K562 (cell line): ENCODE data around the gene CAV1. TPM values are rescaled to one million over a fixed set of nuclear protein-coding genes. Genes with fewer than 3 reads are reported as not detected.

Source experiments
- ATAC-seq: fragments of 200-7000 bp; cut with Tn5 transposase; 3 replicates; pipeline ENCODE4 v1.9.1; 2020; ENCODE audit warnings: moderate library complexity
- BruUV-seq: library from RNA; stranded (reverse); fragments of 400-500 nt; replicated peaks from 2 replicates; lab custom pipeline; 2021; lab: Mats Ljungman, UMichigan
- CTCF ChIA-PET: fragments of 300-600 bp; formaldehyde crosslinking; extraction: SDS; loops from one replicate; lab custom pipeline; 2021; ENCODE audit warnings: low intra/inter-chr PET ratio; lab: Yijun Ruan, JAX
- POLR2A ChIA-PET: fragments of 300-600, 350-650 bp; sonication (Branson Sonifier 250); formaldehyde crosslinking; extraction: SDS; loops from one replicate; lab custom pipeline; 2021; ENCODE audit warnings: antibody characterized with exemption, inconsistent platforms; lab: Yijun Ruan, JAX
- DNase-seq, 4 experiments: peaks; one replicate each; pipeline versions ENCODE4 v3.0.0 to v3.0.0-alpha.2; 2011 to 2018; ENCODE audit warnings: low spot score in 3 of 4, mixed read lengths in 3 of 4; ENCODE audit errors: extremely low read depth in 1 of 4
- FAIRE-seq: peaks from 2 replicates; lab custom pipeline; 2011; peaks lifted over from hg19 to GRCh38; lab: Jason Lieb, UNC
- H2AFZ ChIP-seq: 2 replicates; pipeline ENCODE4 v1.6.0; 2011; ENCODE audit warnings: low read depth, low read length, control low read depth, inconsistent platforms
- H3K27ac ChIP-seq: fragments of 200-600 bp; 3 replicates; pipeline ENCODE4 v1.8.0; 2011; ENCODE audit warnings: low read depth, mild to moderate bottlenecking, control low read depth, inconsistent platforms, low read length, moderate library complexity, mixed read lengths; ENCODE audit errors: extremely low read depth
- H3K27me3 ChIP-seq, 2 experiments: fragments of 300-600 bp in 1 of 2; 2 replicates in 1 of 2; 3 replicates in 1 of 2; pipeline versions ENCODE4 v1.6.0 to v1.8.0; 2011; ENCODE audit warnings: inconsistent platforms in 2 of 2, low read length in 2 of 2, mild to moderate bottlenecking in 1 of 2, mixed read lengths in 1 of 2, moderate library complexity in 1 of 2; ENCODE audit not compliant: control insufficient read depth in 2 of 2, insufficient read depth in 2 of 2
- H3K36me3 ChIP-seq: fragments of 300-600 bp; 3 replicates; pipeline ENCODE4 v1.8.0; 2011; ENCODE audit warnings: mild to moderate bottlenecking, low read length, inconsistent platforms; ENCODE audit not compliant: control insufficient read depth, insufficient read depth
- H3K4me1 ChIP-seq, 2 experiments: fragments of 200-600 bp in 1 of 2; replicated peaks in 1 of 2; 2 replicates in 1 of 2; 3 replicates in 1 of 2; pipeline versions ENCODE4 v1.5.1 to v1.8.0; 2011; ENCODE audit warnings: inconsistent platforms in 2 of 2, low read length in 2 of 2, mild to moderate bottlenecking in 1 of 2, mixed read lengths in 1 of 2, moderate library complexity in 1 of 2; ENCODE audit not compliant: control insufficient read depth in 2 of 2, insufficient read depth in 2 of 2
- H3K4me2 ChIP-seq: 2 replicates; pipeline ENCODE4 v1.6.1; 2011; ENCODE audit warnings: low read length, control low read depth, inconsistent platforms, mixed read lengths; ENCODE audit not compliant: insufficient read depth
- H3K4me3 ChIP-seq: fragments of 200-600 bp; sonication (generic), shearing (Covaris generic); 2 replicates; pipeline ENCODE4 v1.5.1; 2016; ENCODE audit warnings: control low read depth, inconsistent platforms
- H3K79me2 ChIP-seq: fragments of 200-600 bp; 3 replicates; pipeline ENCODE4 v1.8.0; 2011; ENCODE audit warnings: low read length, inconsistent platforms; ENCODE audit not compliant: control insufficient read depth, insufficient read depth
- H3K9ac ChIP-seq, 2 experiments: 2 replicates each; pipeline versions ENCODE4 v1.6.0 to v1.6.1; 2011; ENCODE audit warnings: low read depth in 2 of 2, low read length in 2 of 2, control low read depth in 1 of 2, inconsistent platforms in 1 of 2, mild to moderate bottlenecking in 1 of 2, mixed read lengths in 1 of 2; ENCODE audit not compliant: insufficient read depth in 1 of 2
- H3K9me1 ChIP-seq: one replicate; pipeline ENCODE4 v1.6.0; 2011; ENCODE audit warnings: inconsistent platforms, mild to moderate bottlenecking, low read length, moderate library complexity; ENCODE audit not compliant: control insufficient read depth, insufficient read depth
- H3K9me3 ChIP-seq: replicated peaks from 2 replicates; pipeline ENCODE4 v1.5.1; 2011; ENCODE audit warnings: low read depth, low read length, inconsistent platforms; ENCODE audit not compliant: control insufficient read depth, insufficient read depth
- H4K20me1 ChIP-seq: replicated peaks from 2 replicates; pipeline ENCODE4 v1.6.1; 2011; ENCODE audit warnings: low read length, inconsistent platforms, mixed read lengths; ENCODE audit not compliant: control insufficient read depth, insufficient read depth
- CBX3 ChIP-seq, 2 experiments: IDR thresholded peaks; 1 replicate in 1 of 2; 2 replicates in 1 of 2; pipeline ENCODE4 v1.6.1; 2012; ENCODE audit warnings: inconsistent platforms in 2 of 2, low read length in 2 of 2, borderline replicate concordance in 1 of 2, control low read depth in 1 of 2
- E4F1 ChIP-seq: fragments of 250-450 bp; sonication (Bioruptor Pico); IDR thresholded peaks from 2 replicates; pipeline ENCODE4 v1.5.0; 2021; ENCODE audit warnings: mild to moderate bottlenecking, borderline replicate concordance
- EP400 ChIP-seq: fragments of 450-650 bp; IDR thresholded peaks from 2 replicates; pipeline ENCODE4 v1.6.1; 2017; ENCODE audit warnings: antibody characterized with exemption, mild to moderate bottlenecking, moderate library complexity
- FOXJ3 ChIP-seq: sonication (generic); formaldehyde crosslinking; IDR thresholded peaks from 2 replicates; pipeline ENCODE4 v1.4.0; 2020; ENCODE audit warnings: mild to moderate bottlenecking, missing genetic modification reagents
- FOXP4 ChIP-seq: sonication (generic); formaldehyde crosslinking; IDR thresholded peaks from 2 replicates; pipeline ENCODE4 v1.8.0; 2022; ENCODE audit warnings: mild to moderate bottlenecking, missing genetic modification reagents, borderline replicate concordance
- KLF10 ChIP-seq: fragments of 250-450 bp; sonication (Bioruptor Pico); IDR thresholded peaks from 2 replicates; pipeline ENCODE4 v1.6.1; 2021; ENCODE audit warnings: matching md5 sums
- PRPF4 ChIP-seq: fragments of 200-400 bp; formaldehyde crosslinking; IDR thresholded peaks from one replicate; pipeline ENCODE4 v1.6.1; 2017; ENCODE audit warnings: low read length, low read depth, mild to moderate bottlenecking; ENCODE audit not compliant: insufficient read depth, poor library complexity, severe bottlenecking
- TOE1 ChIP-seq, 2 experiments: fragments of 450-650 bp in 1 of 2; sonication (generic) in 1 of 2; formaldehyde crosslinking in 1 of 2; IDR thresholded peaks; 2 replicates each; pipeline versions ENCODE4 v1.7.1 to v1.8.0; 2016 to 2022; ENCODE audit warnings: borderline replicate concordance in 2 of 2, mild to moderate bottlenecking in 2 of 2, antibody characterized with exemption in 1 of 2, inconsistent platforms in 1 of 2, low read depth in 1 of 2, missing genetic modification reagents in 1 of 2, moderate library complexity in 1 of 2
- ZC3H4 ChIP-seq: sonication (generic); formaldehyde crosslinking; IDR thresholded peaks from 2 replicates; pipeline ENCODE4 v1.9.0; 2021; ENCODE audit warnings: missing genetic modification reagents, borderline replicate concordance
- ZNF347 ChIP-seq: fragments of 450-650 bp; formaldehyde crosslinking; IDR thresholded peaks from 2 replicates; pipeline ENCODE4 v1.4.0; 2020; ENCODE audit warnings: low read depth, mild to moderate bottlenecking, moderate library complexity
- ZNF699 ChIP-seq: fragments of 250-450 bp; sonication (Bioruptor Pico); IDR thresholded peaks from 2 replicates; pipeline ENCODE4 v1.8.0; 2021; ENCODE audit warnings: mild to moderate bottlenecking, moderate library complexity; ENCODE audit not compliant: insufficient replicate concordance
- ZSCAN29 ChIP-seq: fragments of 450-650 bp; IDR thresholded peaks from 2 replicates; pipeline ENCODE4 v1.6.1; 2017
- WGBS: fragments of 100-300 bp; shearing (Covaris generic); methylation state at CpG from one replicate; pipeline ENCODE4 v1.1.6; 2016; ENCODE audit warnings: low coverage, mixed read lengths; ENCODE audit not compliant: insufficient coverage; ENCODE audit errors: missing lambda C conversion rate; 5-methylcytosine and 5-hydroxymethylcytosine counted together
- in situ Hi-C: fragments of 300-500 bp; cut with MboI; formaldehyde crosslinking; loops from 4 replicates; pipeline ENCODE4 v1.15.0; 2018; ENCODE audit warnings: inconsistent platforms, mixed read lengths
- intact Hi-C: fragments of 100-400 bp; cut with micrococcal nuclease; formaldehyde crosslinking; loops from 2 replicates; pipeline ENCODE4 v1.14.2; 2022
- polyA plus RNA-seq, 8 experiments: library from polyadenylated mRNA; depleted of rRNA in 4 of 8; stranded (reverse) in 5 of 8; unstranded in 3 of 8; fragments of >200 nt; fragmentation: Nextera tagmentation in 2 of 8; fragmentation: Illumina TruSeq in 1 of 8; extraction: Ambion mirVana in 2 of 8; extraction: Trizol in 1 of 8; gene quantifications; 2 replicates each; pipeline versions ENCODE4 v1.2.1 to v1.2.3, GENCODE V29; 2011 to 2014; ENCODE audit warnings: inconsistent platforms in 1 of 8, missing spikeins in 1 of 8
- total RNA-seq, 7 experiments: library from RNA; depleted of rRNA in 6 of 7; stranded (reverse); fragments of >200 nt in 6 of 7; fragmentation: Illumina TruSeq in 2 of 7; extraction: Trizol in 2 of 7; gene quantifications; 2 replicates each; pipeline versions ENCODE4 v1.2.1 to v1.2.3, GENCODE V29; 2011 to 2021; ENCODE audit warnings: low replicate concordance in 1 of 7
- TF ChIP-seq, protein P1 (sequence below): fragments of 250-450 bp; sonication (Bioruptor Pico); IDR thresholded peaks from 2 replicates; pipeline ENCODE4 v1.4.0; 2020; ENCODE audit warnings: mild to moderate bottlenecking, moderate library complexity, borderline replicate concordance

Gene CAV1
- total and polyA plus RNA-seq, 9 of the 15 experiments (the other 6 are each of a cell fraction or from before 2014, with no cell fraction given) = 0.08 to 1.5 (median 0.63) TPM

DNA sequence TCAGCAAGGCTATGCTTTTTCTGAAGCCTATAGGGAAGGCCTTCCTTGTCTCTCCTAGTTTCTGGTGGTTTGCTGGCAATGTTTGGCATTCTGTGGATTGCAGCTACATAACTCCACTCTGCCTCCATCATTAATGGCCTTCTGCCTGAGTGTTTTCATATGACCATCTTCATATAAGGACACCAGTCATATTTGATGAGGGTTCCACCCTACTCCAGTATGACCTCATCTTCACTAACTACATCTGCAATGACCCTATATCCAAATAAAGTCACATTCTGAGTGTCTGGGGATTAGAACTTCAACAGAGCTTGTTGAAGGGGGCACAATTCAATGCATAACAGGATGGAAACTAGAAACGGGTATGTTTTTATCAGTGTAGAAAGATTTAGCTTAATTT lies 22.1 kb downstream of the CAV1 start:
- H3K9me3 ChIP-seq = no peaks in the 10 kb centered on the region
- POLR2A ChIA-PET = interaction anchor here (0.6 to 1.0 kb wide), 2 partner anchors 13 to 104 kb away, joined by 3 read pairs; no protein-coding TSS in a partner anchor
- no peak for FAIRE-seq
- H3K9me1 ChIP-seq = no peaks in the 10 kb centered on the region
- H3K4me1 ChIP-seq = peaks cover 0 to 2% of the 10 kb centered on the region in 2 experiments; a peak in 2 of 5 replicates
- 0% methylated on average over 1 of the region's 1 CpG for WGBS
- no peak overlapping the region for H2AFZ ChIP-seq
- TF ChIP-seq PRPF4 (no peak), ZNF699 (CRISPR knock-in tag) (no peak), TOE1 (IDR thresholded peaks at IDR 0.05; ENCODE audit: borderline replicate concordance) (no peak), TOE1 (CRISPR knock-in tag; IDR thresholded peaks at IDR 0.05; ENCODE audit: borderline replicate concordance, low read depth) (no peak), E4F1 (CRISPR knock-in tag) (no peak), ZC3H4 (CRISPR knock-in tag) (no peak), KLF10 (no peak), FOXP4 (no peak), FOXJ3 (no peak), ZSCAN29 (no peak), CBX3 (IDR thresholded peaks at IDR 0.05; ENCODE audit: borderline replicate concordance in 1 of 2, low read length in 2 of 2) (no peak), EP400 (no peak), ZNF347 (CRISPR knock-in tag) (no peak)
- TF ChIP-seq, protein P1, sequence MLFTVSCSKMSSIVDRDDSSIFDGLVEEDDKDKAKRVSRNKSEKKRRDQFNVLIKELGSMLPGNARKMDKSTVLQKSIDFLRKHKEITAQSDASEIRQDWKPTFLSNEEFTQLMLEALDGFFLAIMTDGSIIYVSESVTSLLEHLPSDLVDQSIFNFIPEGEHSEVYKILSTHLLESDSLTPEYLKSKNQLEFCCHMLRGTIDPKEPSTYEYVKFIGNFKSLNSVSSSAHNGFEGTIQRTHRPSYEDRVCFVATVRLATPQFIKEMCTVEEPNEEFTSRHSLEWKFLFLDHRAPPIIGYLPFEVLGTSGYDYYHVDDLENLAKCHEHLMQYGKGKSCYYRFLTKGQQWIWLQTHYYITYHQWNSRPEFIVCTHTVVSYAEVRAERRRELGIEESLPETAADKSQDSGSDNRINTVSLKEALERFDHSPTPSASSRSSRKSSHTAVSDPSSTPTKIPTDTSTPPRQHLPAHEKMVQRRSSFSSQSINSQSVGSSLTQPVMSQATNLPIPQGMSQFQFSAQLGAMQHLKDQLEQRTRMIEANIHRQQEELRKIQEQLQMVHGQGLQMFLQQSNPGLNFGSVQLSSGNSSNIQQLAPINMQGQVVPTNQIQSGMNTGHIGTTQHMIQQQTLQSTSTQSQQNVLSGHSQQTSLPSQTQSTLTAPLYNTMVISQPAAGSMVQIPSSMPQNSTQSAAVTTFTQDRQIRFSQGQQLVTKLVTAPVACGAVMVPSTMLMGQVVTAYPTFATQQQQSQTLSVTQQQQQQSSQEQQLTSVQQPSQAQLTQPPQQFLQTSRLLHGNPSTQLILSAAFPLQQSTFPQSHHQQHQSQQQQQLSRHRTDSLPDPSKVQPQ = no peak
- BruUV-seq = no TSS peak
- H3K27me3 ChIP-seq = peaks cover 8 to 10% of the 10 kb centered on the region in 2 experiments; a peak in 3 of 5 replicates
- ATAC-seq = no peak
- H3K9ac ChIP-seq = no peak overlapping the region
- H3K4me3 ChIP-seq = no peak overlapping the region
- no peak overlapping the region for H3K27ac ChIP-seq
- no peak for DNase-seq
- H3K4me2 ChIP-seq = no peak overlapping the region
- no peaks in the 10 kb centered on the region for H4K20me1 ChIP-seq
- H3K79me2 ChIP-seq = no peaks in the 10 kb centered on the region
- CTCF ChIA-PET = no interaction called here
- H3K36me3 ChIP-seq = no peaks in the 10 kb centered on the region
- intact Hi-C loops = no loop called here
- in situ Hi-C loops = no loop called here
